ENCODE data around the gene SYT13.

The SYT13 gene

GRCh38 chr11:45233121-45233803, 52.9 kb downstream of the SYT13 start:
- TF ChIP-seq GATA3 (IDR thresholded peaks at IDR 0.05; ENCODE audit: low read depth, low read length) (no peak), GATA2 (IDR thresholded peaks at IDR 0.05; ENCODE audit: low read depth, low read length) (no peak)

- TF ChIP-seq GATA2 (IDR thresholded peaks at IDR 0.05; ENCODE audit: low read depth, low read length) (no peak), GATA3 (IDR thresholded peaks at IDR 0.05; ENCODE audit: low read depth, low read length) (no peak)
Measured at GRCh38 chr11:45232341-45233080, 53.6 kb downstream of the SYT13 start.

GRCh38 chr11:45229401-45230020, 56.6 kb downstream of the SYT13 start:
- TF ChIP-seq GATA2 (IDR thresholded peaks at IDR 0.05; ENCODE audit: low read depth, low read length) (no peak), GATA3 (IDR thresholded peaks at IDR 0.05; ENCODE audit: low read depth, low read length) (no peak)

GRCh38 chr11:45227836-45228235, 58.3 kb downstream of the SYT13 start:
- TF ChIP-seq GATA3 (IDR thresholded peaks at IDR 0.05; ENCODE audit: low read depth, low read length) (no peak), GATA2 (IDR thresholded peaks at IDR 0.05; ENCODE audit: low read depth, low read length) (no peak)

- TF ChIP-seq GATA2 (IDR thresholded peaks at IDR 0.05; ENCODE audit: low read depth, low read length) (no peak), GATA3 (IDR thresholded peaks at IDR 0.05; ENCODE audit: low read depth, low read length) (no peak)
Measured at GRCh38 chr11:45226901-45227300, 59.2 kb downstream of the SYT13 start.

GRCh38 chr11:45225961-45226871, 59.9 kb downstream of the SYT13 start:
- TF ChIP-seq GATA2 (IDR thresholded peaks at IDR 0.05; ENCODE audit: low read depth, low read length) (no peak), GATA3 (IDR thresholded peaks at IDR 0.05; ENCODE audit: low read depth, low read length) (no peak)

- no peak for TF ChIP-seq GATA3 (IDR thresholded peaks at IDR 0.05; ENCODE audit: low read depth, low read length)
- no peak for TF ChIP-seq GATA2 (IDR thresholded peaks at IDR 0.05; ENCODE audit: low read depth, low read length)
Measured at GRCh38 chr11:45225277-45225676, 60.9 kb downstream of the SYT13 start.

- no peak for TF ChIP-seq GATA2 (IDR thresholded peaks at IDR 0.05; ENCODE audit: low read depth, low read length)
- no peak for TF ChIP-seq GATA3 (IDR thresholded peaks at IDR 0.05; ENCODE audit: low read depth, low read length)
Measured at GRCh38 chr11:45224766-45225165, 61.4 kb downstream of the SYT13 start.

- no peak for TF ChIP-seq GATA3 (IDR thresholded peaks at IDR 0.05; ENCODE audit: low read depth, low read length)
- TF ChIP-seq GATA2 (IDR thresholded peaks at IDR 0.05; ENCODE audit: low read depth, low read length), result no peak
Measured at GRCh38 chr11:45223496-45223895, 62.6 kb downstream of the SYT13 start.

GRCh38 chr11:45219411-45219810, 66.7 kb downstream of the SYT13 start:
- TF ChIP-seq GATA2 (IDR thresholded peaks at IDR 0.05; ENCODE audit: low read depth, low read length) (no peak), GATA3 (IDR thresholded peaks at IDR 0.05; ENCODE audit: low read depth, low read length) (no peak)

GRCh38 chr11:45218705-45219104, 67.4 kb downstream of the SYT13 start:
- TF ChIP-seq GATA2 (IDR thresholded peaks at IDR 0.05; ENCODE audit: low read depth, low read length), result no peak

- TF ChIP-seq GATA2 (IDR thresholded peaks at IDR 0.05; ENCODE audit: low read depth, low read length), result no peak
- no peak for TF ChIP-seq GATA3 (IDR thresholded peaks at IDR 0.05; ENCODE audit: low read depth, low read length)
Measured at GRCh38 chr11:45217991-45218390, 68.2 kb downstream of the SYT13 start.

GRCh38 chr11:45216901-45217300, 69.2 kb downstream of the SYT13 start:
- TF ChIP-seq GATA2 (IDR thresholded peaks at IDR 0.05; ENCODE audit: low read depth, low read length) (no peak), GATA3 (IDR thresholded peaks at IDR 0.05; ENCODE audit: low read depth, low read length) (no peak)

GRCh38 chr11:45216031-45216430, 70.1 kb downstream of the SYT13 start:
- TF ChIP-seq GATA2 (IDR thresholded peaks at IDR 0.05; ENCODE audit: low read depth, low read length), result no peak
- no peak for TF ChIP-seq GATA3 (IDR thresholded peaks at IDR 0.05; ENCODE audit: low read depth, low read length)

Data from SH-SY5Y (cell line).